ENCODE measurements around the gene ARSB.

DNA sequence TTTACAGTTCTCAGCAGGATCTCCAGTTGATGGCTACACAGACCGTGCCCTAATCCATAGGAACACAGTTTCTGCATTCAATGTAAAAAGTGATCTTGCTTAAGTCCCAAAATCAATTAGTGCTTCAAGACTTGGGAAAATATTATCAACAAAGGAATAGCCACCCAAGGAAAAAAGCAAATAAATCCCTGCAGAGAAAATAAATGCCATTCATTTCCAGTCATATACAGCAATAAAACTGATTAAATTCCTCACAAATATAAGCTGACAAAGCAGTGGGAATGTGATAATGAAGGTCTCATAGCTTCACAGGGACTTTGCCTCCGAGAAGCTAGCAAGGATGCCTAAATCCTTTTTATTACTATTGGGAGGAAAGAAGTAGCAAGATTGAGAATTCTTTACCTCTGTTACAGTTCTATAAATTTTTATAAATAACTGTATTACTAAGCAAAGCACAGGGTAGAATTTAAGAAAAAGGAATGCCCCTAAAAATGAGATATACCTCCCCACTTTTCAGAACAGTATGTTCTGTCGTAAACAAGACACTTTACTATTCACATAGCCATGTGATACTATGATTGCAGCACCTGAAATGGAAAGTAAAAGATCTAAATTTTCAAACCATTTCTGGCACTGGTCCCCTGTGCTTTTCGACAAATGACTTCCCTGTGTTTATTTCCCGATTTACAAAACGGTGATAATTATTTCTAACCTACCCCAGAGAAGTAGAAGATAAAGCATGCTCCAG is 59.8 kb downstream of the ARSB start:
- no peak for TF ChIP-seq EZH2phosphoT487 (IDR thresholded peaks at IDR 0.05; ENCODE audit: borderline replicate concordance, low read depth, low read length)
- TF ChIP-seq, protein P1, sequence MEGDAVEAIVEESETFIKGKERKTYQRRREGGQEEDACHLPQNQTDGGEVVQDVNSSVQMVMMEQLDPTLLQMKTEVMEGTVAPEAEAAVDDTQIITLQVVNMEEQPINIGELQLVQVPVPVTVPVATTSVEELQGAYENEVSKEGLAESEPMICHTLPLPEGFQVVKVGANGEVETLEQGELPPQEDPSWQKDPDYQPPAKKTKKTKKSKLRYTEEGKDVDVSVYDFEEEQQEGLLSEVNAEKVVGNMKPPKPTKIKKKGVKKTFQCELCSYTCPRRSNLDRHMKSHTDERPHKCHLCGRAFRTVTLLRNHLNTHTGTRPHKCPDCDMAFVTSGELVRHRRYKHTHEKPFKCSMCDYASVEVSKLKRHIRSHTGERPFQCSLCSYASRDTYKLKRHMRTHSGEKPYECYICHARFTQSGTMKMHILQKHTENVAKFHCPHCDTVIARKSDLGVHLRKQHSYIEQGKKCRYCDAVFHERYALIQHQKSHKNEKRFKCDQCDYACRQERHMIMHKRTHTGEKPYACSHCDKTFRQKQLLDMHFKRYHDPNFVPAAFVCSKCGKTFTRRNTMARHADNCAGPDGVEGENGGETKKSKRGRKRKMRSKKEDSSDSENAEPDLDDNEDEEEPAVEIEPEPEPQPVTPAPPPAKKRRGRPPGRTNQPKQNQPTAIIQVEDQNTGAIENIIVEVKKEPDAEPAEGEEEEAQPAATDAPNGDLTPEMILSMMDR (conservative IDR thresholded peaks at IDR 0.05; ENCODE audit: low read length): no peak

Data from OCI-LY7 (cell line).